ENCODE measurements around the gene C4BPA.

Gene C4BPA

DNA sequence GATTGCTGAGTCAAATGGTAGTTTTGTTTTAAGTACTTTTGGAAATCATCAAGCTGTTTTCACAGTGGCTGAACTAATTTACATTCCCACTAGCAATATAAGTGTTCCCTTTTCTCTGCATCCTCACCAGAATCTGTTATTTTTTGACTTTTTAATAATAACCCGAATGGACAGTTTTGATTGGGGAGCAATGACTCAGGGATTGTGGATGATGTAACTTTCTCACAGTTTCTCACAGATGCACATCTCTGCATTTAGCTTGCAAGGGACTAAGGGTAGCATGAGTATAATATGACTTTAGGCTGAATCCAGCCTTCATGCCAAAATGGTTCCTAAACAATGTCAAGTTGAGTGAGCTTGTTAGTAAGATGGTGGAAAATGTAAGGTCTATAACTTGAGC lies 90.2 kb downstream of the C4BPA start:
- no peak for DNase-seq

Measured in activated T-cell treated with anti-CD3 and anti-CD28 coated beads for 4 hours (primary cell).